Cardiac muscle cell (in vitro differentiated cells and primary cell): ENCODE results near the gene PUS1. TPM values are rescaled to one million over a fixed set of nuclear protein-coding genes. Genes with fewer than 3 reads are reported as not detected.
"Not testable (repeated sequence)": the region's sequence is repeated elsewhere in the genome, so short reads cannot be mapped to it uniquely, and the experiment has no call there.

ENCODE experiments used
- DNase-seq, 2 donors: peaks; one replicate each; pipeline versions ENCODE4 v3.0.0 to v3.0.0-alpha.2; 2010 to 2017; ENCODE audit warnings: low read depth in 1 of 2, low spot score in 1 of 2
- H3K27ac ChIP-seq: fragments of 200-600 bp; sonication (generic); 2 replicates; pipeline ENCODE4 v1.5.1; 2016
- H3K27me3 ChIP-seq: fragments of 200-600 bp; sonication (generic); 2 replicates; pipeline ENCODE4 v1.6.0; 2016; ENCODE audit warnings: control low read depth
- H3K36me3 ChIP-seq: fragments of 200-600 bp; sonication (generic); 2 replicates; pipeline ENCODE4 v1.5.1; 2016; ENCODE audit warnings: control low read depth
- H3K4me1 ChIP-seq: fragments of 200-600 bp; sonication (generic); 2 replicates; pipeline ENCODE4 v1.8.1; 2017; ENCODE audit warnings: low read depth, mild to moderate bottlenecking, mixed run types
- H3K4me3 ChIP-seq: fragments of 200-600 bp; sonication (generic); 2 replicates; pipeline ENCODE4 v1.5.1; 2016; ENCODE audit warnings: mild to moderate bottlenecking
- H3K9me3 ChIP-seq: fragments of 200-600 bp; sonication (generic); 2 replicates; pipeline ENCODE4 v1.5.1; 2017; ENCODE audit warnings: low read depth, mild to moderate bottlenecking, control low read depth
- polyA plus RNA-seq: library from polyadenylated mRNA; unstranded; fragments of >200 nt; fragmentation: Nextera tagmentation; extraction: Ambion mirVana; gene quantifications from 2 replicates; pipeline ENCODE4 v1.2.1, GENCODE V29; 2016
- total RNA-seq: library from RNA; depleted of rRNA; stranded (reverse); fragments of >200 nt; gene quantifications from 2 replicates; pipeline ENCODE4 v1.2.3, GENCODE V29; 2016
- TF ChIP-seq, protein P1 (sequence below): IDR thresholded peaks from 2 replicates; pipeline ENCODE4 v1.5.1; 2012; ENCODE audit warnings: low read depth, mild to moderate bottlenecking, low read length

PUS1 gene
- total RNA-seq, result 7.2 and 7.4 TPM in 2 replicates
- 7.6 and 10.4 TPM in 2 replicates for polyA plus RNA-seq

- peak within 1 kb of the TSS; percentile 88 for H3K4me3 ChIP-seq
- H3K9me3 ChIP-seq, result no peaks in the 10 kb centered on the region
- H3K4me1 ChIP-seq, result no peaks in the 10 kb centered on the region
- DNase-seq, result peak; percentile 96
- H3K27me3 ChIP-seq, result no peaks in the 10 kb centered on the region
- no peak within 1 kb of the TSS for H3K27ac ChIP-seq
- TF ChIP-seq, protein P1, sequence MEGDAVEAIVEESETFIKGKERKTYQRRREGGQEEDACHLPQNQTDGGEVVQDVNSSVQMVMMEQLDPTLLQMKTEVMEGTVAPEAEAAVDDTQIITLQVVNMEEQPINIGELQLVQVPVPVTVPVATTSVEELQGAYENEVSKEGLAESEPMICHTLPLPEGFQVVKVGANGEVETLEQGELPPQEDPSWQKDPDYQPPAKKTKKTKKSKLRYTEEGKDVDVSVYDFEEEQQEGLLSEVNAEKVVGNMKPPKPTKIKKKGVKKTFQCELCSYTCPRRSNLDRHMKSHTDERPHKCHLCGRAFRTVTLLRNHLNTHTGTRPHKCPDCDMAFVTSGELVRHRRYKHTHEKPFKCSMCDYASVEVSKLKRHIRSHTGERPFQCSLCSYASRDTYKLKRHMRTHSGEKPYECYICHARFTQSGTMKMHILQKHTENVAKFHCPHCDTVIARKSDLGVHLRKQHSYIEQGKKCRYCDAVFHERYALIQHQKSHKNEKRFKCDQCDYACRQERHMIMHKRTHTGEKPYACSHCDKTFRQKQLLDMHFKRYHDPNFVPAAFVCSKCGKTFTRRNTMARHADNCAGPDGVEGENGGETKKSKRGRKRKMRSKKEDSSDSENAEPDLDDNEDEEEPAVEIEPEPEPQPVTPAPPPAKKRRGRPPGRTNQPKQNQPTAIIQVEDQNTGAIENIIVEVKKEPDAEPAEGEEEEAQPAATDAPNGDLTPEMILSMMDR, result no peak
- H3K36me3 ChIP-seq, result peaks cover 8% of the 10 kb centered on the region
These were observed at the start of gene PUS1 for GRCh38 chr12:131928711-131929580. TSS of gene PUS1 (plus strand) at chr12:131929276. CDS start at chr12:131929723, 447 bp downstream.

GRCh38 chr12:131882804-131883520, 46.1 kb upstream of the PUS1 start:
- Histone ChIP-seq H3K9me3 (no peaks in the 10 kb centered on the region), H3K27ac (no peak overlapping the region), H3K4me3 (no peak overlapping the region), H3K27me3 (no peaks in the 10 kb centered on the region), H3K36me3 (no peaks in the 10 kb centered on the region), H3K4me1 (no peaks in the 10 kb centered on the region)
- no peak for DNase-seq
- TF ChIP-seq, protein P1, result no peak

DNA sequence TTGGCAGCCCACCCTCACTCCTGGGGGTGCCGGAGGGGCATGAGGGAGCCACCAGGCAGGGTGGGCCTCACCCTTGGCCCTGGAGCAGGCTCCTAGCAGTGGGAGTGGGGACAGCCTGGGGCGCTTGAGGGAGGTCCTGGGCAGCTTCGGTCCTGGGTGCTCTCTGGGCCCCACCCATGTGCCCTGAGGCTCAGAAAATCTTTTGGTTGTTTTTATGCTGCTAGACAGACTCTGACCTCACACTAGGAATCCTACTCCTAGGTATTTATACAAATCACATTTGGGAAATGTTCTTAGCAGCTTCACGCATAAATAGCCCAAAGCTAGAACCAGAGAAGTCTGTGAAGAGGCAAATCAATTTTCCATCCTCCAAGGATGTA, 45.6 kb upstream of the PUS1 start:
- Histone ChIP-seq H3K4me3 (no peak overlapping the region), H3K4me1 (no peaks in the 10 kb centered on the region)

DNA sequence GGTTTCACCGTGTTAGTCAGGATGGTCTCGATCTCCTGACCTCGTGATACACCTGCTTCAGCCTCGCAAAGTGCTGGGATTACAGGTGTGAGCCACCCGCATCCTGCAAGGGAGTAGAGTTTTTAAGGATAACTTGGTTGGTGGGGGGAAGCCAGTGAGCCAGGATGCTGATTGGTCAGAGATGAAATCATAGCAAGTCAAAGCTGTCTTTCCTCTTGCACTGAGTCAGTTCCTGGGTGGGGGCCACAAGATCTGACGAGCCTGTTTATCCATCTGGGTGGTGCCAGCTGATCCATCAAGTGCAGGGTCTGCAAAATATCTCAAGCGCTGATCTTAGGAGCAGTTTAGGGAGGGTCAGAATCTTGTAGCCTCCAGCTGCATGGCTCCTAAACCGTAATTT, 44.0 kb upstream of the PUS1 start:
- not testable (repeated sequence) for H3K27me3 ChIP-seq, H3K4me1 ChIP-seq, H3K9me3 ChIP-seq, H3K27ac ChIP-seq, H3K36me3 ChIP-seq, H3K4me3 ChIP-seq, DNase-seq

More for the DNA sequence above, 45.6 kb upstream of the PUS1 start:
- H3K27ac ChIP-seq, result no peak overlapping the region
- no peaks in the 10 kb centered on the region for H3K27me3 ChIP-seq
- no peak for DNase-seq
- no peaks in the 10 kb centered on the region for H3K9me3 ChIP-seq
- TF ChIP-seq, protein P1, result no peak
- no peaks in the 10 kb centered on the region for H3K36me3 ChIP-seq

GRCh38 chr12:131885543-131886057, 43.5 kb upstream of the PUS1 start:
- Histone ChIP-seq H3K4me3 (no peak overlapping the region), H3K4me1 (no peaks in the 10 kb centered on the region), H3K9me3 (no peaks in the 10 kb centered on the region), H3K36me3 (no peaks in the 10 kb centered on the region), H3K27me3 (no peaks in the 10 kb centered on the region), H3K27ac (no peak overlapping the region)
- TF ChIP-seq, protein P1, result no peak
- no peak for DNase-seq

GRCh38 chr12:131891722-131892121, 37.4 kb upstream of the PUS1 start:
- peaks cover 12% of the 10 kb centered on the region for H3K4me1 ChIP-seq
- H3K27ac ChIP-seq, DNase-seq, H3K27me3 ChIP-seq, H3K36me3 ChIP-seq, H3K9me3 ChIP-seq, H3K4me3 ChIP-seq: not testable (repeated sequence)
